Hematopoietic multipotent progenitor cell treated with erythropoietin and hydrocortisone succinate and interleukin-3 and kit ligand, for 6 days (in vitro differentiated cells): ENCODE results near the gene NPAS3.

Source experiments
- DNase-seq: peaks from one replicate; pipeline ENCODE4 v3.0.0-alpha.2; 2015

NPAS3 gene

GRCh38 chr14:33736299-33736825 lies 797.7 kb downstream of the NPAS3 start:
- DNase-seq = no peak

- DNase-seq = no peak
These were observed 798.3 kb downstream of the NPAS3 start for GRCh38 chr14:33736979-33737378.

GRCh38 chr14:33737446-33737845 lies 798.8 kb downstream of the NPAS3 start:
- DNase-seq = no peak

- no peak for DNase-seq
These were observed 799.4 kb downstream of the NPAS3 start for GRCh38 chr14:33738029-33738428.

GRCh38 chr14:33738491-33738890 lies 799.8 kb downstream of the NPAS3 start:
- no peak for DNase-seq

GRCh38 chr14:33740531-33740930 lies 801.9 kb downstream of the NPAS3 start:
- no peak for DNase-seq

DNA sequence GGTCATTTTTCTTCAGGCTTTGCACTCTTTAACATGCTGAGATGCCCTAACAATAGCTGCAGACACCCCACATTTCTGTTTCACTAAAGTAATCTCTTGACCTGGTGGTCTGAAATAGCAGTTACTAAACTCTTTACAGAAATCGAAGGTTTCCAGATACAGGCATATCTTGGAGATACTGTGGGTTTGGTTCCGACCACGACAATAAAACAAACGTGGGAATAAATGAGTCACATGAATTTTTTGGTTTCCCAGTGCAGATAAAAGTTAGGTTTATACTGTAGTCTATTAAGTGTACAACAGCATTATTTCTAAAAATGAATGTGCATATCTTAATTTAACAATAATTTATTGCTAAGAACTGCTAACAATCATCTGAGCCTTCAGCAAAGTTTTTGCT lies 803.5 kb downstream of the NPAS3 start:
- DNase-seq = peak; percentile 20

GRCh38 chr14:33745163-33745562 lies 806.5 kb downstream of the NPAS3 start:
- no peak for DNase-seq

- DNase-seq = no peak
These were observed 809.1 kb downstream of the NPAS3 start for GRCh38 chr14:33747749-33748148.

DNA sequence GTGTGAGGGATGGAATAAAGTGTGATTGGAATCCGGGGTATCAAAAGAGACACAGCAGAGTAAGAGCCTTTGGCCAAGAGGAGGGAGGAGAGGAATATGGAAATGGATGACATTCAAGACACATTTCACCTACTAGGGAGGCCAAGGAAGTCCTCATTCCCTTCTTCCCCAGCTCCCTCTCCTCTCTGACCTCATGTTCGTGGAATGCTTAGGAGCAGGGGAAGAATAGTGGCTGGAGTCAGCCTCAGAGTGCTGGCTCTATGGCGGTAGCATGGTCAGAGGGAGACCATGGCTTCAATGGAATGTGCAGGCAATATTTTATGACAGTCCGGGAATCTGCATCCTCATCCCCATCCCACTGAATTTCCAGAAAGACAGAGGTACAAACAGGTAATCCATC lies 815.6 kb downstream of the NPAS3 start:
- DNase-seq = no peak

DNA sequence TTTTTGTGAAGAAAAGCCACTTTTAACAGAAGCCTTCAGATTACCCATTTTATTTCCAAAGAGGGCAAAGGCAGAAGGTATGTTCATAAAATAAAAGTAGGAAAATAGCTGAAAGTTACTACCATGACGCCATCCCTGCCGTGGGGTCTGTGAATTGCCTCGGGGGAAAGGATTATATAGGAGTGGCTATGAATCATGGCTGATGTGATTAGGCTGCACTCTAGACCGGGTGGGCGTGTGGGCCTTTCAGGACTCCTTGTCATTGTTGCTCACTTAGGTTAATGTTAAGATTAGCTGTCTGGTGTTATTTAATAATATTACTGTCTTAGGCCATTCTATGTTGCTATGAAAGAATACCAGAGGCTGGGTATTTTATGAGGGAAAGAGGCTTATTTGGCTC lies 816.7 kb downstream of the NPAS3 start:
- DNase-seq = no peak

- DNase-seq = no peak
These were observed 818.2 kb downstream of the NPAS3 start for GRCh38 chr14:33756833-33757232.

GRCh38 chr14:33758547-33758946 lies 819.9 kb downstream of the NPAS3 start:
- no peak for DNase-seq

DNA sequence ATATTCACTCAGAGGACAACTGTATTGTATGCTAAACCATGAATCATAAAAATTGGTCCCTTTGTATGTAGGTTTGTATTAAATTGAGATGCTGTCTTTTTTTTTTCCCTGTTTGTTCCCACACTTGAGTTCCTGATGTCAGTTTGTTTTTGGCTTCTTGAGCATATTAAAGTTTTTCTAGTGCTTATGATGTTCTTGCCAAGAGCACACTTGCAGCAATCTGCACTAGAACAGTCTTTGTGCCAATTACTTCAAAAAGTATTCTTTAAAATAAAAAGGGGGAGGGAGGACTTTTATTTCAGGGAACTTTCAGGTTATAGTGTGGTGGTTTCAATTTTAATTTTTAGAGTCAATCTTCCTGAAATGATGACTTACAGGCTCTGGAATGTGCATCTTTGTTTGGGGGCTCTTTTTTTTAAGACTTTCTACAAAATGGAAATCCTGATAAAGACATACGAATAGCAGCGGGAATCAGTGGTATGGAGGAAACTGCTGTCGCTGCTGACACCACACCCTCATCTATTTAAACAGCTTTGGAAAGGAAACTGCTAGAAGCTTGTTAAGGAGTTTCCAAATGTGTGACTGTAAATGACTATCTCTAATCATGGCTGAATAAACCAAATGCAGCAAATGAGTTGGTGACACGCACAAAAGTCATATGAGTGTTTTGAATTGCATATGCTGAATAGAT lies 823.6 kb downstream of the NPAS3 start:
- DNase-seq = no peak

- peak; percentile 52 for DNase-seq
These were observed 826.4 kb downstream of the NPAS3 start for GRCh38 chr14:33764876-33765650.

DNA sequence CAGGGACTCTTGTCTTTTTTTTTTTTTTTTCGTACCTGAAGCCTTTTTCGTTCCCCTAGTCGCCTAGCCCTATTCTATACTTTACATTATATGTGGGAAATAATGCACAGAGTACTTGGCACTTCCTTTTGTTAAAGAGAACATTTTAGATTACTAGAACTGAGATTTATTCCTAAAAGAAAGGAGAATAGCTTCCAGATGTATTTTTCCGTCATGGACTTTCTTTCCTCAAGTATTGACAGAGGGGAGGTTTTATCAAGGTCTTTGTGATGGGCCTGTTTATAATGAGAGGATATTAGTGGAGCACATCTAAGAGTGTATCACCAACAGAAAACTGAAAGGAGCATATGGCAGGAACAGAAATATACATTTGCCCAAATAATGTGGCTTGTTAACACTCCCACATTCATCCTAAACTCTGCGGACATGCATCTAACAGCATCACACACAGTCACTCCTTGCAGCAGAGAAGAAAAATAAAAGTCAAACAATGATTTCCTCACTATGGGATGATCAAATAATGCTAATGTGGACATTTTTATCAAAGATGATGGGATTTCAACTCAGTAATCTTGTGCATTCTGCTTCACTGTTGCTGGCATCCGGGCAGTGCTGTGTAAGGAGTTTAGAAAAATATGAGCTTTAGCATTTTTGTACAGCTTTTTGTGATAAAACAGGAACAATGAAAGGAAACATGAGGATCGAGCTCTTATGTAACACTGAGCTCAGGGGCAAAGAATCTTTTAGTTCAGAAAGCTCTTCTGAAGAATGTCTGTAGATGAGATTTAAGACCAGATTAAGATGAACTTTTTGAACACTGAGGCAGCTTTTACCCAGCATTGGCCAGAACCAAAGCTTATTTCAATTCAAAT lies 829.1 kb downstream of the NPAS3 start:
- DNase-seq = no peak

DNA sequence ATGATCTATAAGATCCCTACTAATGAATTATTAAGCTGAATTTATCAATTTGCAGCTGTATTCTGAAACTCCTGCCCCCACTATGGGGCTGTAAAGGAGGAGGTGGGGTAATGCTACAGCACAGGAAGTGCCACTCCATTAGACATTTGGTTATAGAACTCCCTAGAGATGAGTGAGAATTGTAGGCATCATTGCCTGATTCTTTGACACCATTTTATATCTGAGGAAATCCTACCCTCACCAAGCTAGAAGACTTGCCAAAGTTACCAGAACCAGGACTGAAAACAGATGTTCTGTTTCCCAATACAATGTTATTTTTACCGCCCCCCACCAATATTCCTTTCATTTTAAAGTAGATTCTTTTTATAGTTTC lies 829.8 kb downstream of the NPAS3 start:
- no peak for DNase-seq

DNA sequence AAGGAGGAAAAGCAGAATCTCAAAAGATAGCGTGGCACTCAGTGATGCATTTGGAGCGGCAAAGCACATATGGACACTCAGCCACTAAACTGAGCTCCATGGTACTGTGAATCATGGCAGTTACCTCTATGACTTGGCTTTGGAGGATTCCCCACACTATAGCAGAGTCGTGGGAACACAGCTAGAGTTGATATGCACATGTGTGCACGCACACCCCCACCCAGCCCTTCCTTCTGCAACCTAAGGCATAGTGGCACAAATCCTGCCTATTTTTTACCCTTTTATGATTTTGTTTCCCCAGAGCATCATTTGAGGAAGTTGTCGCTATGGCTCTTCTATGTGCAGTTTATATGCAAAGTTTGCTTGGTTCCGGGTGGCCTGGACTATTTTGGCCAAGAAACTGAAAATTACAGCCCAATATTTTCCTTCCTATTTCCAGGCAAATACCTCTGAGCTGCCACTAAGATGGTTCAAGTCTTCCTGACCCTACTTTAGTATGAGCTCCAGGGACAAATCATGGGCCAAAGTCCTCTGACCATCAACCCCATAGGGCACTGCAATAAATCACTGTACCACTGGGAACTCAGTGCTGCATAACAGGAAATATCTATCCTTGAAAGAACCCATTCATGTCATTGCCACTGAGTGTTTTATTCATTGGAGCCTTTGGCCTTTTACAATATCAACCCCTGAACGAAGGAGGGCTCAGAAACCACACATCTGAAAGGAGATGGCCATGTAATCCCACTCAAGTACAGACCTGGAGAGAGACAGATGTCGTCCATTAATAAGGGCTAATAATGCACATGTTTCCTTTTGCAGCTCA lies 834.7 kb downstream of the NPAS3 start:
- DNase-seq = no peak

DNA sequence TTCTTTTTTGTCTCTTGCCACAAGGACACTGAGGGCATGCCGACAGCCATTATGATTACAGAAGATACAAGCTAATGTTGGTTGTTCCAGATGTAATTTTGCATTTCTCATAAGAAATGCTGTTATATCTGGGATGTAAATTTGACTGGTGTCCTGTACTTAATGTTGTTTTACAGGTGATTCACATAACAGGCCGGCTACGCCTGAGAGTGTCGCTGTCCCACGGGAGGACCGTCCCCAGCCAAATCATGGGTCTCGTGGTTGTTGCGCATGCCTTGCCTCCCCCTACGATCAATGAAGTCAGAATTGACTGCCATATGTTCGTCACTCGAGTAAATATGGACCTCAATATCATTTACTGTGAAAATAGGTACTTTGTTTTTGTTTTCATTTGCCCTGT lies 835.5 kb downstream of the NPAS3 start:
- DNase-seq = no peak

DNA sequence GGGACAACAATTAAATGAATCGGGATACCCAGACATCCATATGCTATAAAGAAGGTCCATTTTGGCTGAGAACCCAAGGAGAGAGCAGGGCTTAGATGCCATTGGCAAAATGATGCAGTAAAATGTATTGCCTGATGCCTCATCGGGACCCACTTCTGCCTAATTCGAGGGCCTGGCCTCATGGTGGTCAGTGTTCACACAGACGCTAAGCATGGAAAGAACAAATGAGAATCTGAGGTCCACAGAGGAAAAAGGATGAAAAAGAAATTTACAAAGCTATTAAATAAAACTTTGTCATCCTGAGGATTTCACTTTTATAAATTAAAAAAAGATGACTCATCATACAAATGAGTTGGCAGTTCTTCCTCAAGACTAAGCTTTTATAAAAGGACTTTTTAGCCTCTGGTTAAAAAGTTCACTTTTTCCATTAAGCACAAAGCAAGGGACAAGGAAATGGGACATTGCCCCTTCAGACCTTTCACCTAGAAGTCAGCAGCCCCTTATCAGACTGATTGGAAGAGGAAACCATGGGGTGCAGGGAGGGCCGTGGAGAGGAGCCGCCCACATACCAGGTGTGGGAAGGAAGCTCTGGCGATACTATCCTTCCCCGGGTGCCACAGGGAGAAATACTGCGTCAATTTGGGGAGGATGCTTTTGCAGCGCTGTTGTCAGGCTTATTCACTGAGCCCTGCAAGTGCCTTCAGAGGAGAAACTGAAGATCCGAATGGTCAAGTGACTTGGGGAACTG lies 836.2 kb downstream of the NPAS3 start:
- no peak for DNase-seq

DNA sequence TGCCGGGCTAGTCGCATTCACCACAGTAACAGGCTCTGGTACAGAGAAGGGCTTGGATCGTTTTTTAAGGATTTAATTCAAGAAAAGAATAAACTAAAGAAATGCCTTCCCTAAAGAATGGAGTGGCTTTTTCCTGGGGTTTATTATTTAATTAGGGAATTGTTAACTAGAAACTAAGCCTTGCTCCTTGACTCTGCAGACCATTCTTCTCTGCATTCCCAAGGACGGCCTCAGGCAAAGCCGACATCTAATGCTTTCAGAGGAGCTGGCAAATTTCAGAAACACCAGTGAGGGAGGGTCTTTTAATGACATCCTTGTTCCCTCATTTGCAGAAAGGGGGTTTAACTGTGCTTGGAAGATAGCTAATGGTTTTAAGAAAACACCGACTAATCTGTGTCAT lies 838.2 kb downstream of the NPAS3 start:
- DNase-seq = no peak

GRCh38 chr14:33777681-33778080 lies 839.0 kb downstream of the NPAS3 start:
- DNase-seq = no peak
